H1 (cell line): Measurements from ENCODE around the gene CHTF18. TPM values are rescaled to one million over a fixed set of nuclear protein-coding genes. Genes with fewer than 3 reads are reported as not detected.

Experiments
- EP300 ChIP-seq, 2 experiments: IDR thresholded peaks; 1 replicate in 1 of 2; 2 replicates in 1 of 2; pipeline ENCODE4 v1.6.1; 2011 to 2012; ENCODE audit warnings: low read depth in 2 of 2, low read length in 2 of 2, mild to moderate bottlenecking in 2 of 2, borderline replicate concordance in 1 of 2, inconsistent platforms in 1 of 2, moderate library complexity in 1 of 2
- polyA plus RNA-seq, 7 experiments: library from polyadenylated mRNA; depleted of rRNA in 3 of 7; stranded (reverse) in 5 of 7; unstranded in 2 of 7; fragments of >200 nt in 5 of 7; fragments of 200-250 nt in 2 of 7; gene quantifications; 1 replicate in 5 of 7; 2 replicates in 1 of 7; 4 replicates in 1 of 7; pipeline versions ENCODE4 v1.2.1 to v1.2.3, GENCODE V29; 2011 to 2013; ENCODE audit warnings: missing spikeins in 2 of 7, mixed read lengths in 2 of 7
- total RNA-seq: library from RNA; stranded (reverse); fragmentation: NEBNext Ultra II Directional; extraction: Animal tissue kit (Norgen Biotek cat#: 25700); gene quantifications from 2 replicates; pipeline ENCODE4 v1.2.1, GENCODE V29; 2021
- TF ChIP-seq, protein P1 (sequence below): fragments of 300-600 bp; sonication (generic); IDR thresholded peaks from 2 replicates; pipeline ENCODE4 v1.7.1; 2012; ENCODE audit warnings: low read length, moderate library complexity, mild to moderate bottlenecking, inconsistent platforms; ENCODE audit not compliant: insufficient replicate concordance

CHTF18 gene
- total and polyA plus RNA-seq, 2 of the 8 experiments (the other 6 are each of a cell fraction or from before 2014, with no cell fraction given), result 75.3 to 104 TPM

DNA sequence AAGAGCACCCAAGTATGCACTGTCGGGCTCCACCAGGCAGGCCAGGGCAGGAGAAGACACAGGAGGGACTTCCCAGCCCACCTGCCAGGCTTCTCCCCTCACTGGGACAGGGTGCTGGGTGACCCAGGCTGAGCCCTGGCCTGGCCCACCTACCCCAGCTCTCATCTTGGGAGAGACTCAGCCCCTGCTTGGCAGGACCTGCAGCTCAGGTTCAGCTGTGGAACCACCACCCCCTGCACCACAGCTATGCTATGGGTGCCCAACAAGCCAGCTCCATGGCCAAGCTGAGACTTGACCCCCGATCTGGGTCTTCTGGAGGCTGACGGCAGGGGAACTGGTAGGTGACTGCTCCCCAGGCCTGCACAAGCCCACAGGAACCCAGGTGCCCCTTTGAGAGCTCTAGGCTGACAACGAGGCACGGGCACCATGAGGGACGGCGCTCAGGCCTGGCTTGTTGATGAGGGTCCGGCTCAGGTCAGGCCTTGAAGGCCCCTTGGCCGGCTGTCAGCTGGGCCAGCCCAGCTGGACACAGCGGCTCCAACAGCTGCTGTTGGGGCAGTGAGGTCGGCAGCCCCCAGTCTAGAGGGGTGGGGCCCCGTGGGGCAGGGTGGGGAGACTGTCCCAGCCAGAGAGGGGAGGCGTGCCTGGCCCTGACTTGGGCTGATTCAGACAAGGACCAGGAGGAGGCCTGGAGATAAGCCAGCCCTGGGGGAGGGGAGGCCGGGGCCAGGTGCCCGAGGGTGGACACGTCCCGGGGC is 4.8 kb upstream of the CHTF18 start (continued):
- TF ChIP-seq, protein P1, sequence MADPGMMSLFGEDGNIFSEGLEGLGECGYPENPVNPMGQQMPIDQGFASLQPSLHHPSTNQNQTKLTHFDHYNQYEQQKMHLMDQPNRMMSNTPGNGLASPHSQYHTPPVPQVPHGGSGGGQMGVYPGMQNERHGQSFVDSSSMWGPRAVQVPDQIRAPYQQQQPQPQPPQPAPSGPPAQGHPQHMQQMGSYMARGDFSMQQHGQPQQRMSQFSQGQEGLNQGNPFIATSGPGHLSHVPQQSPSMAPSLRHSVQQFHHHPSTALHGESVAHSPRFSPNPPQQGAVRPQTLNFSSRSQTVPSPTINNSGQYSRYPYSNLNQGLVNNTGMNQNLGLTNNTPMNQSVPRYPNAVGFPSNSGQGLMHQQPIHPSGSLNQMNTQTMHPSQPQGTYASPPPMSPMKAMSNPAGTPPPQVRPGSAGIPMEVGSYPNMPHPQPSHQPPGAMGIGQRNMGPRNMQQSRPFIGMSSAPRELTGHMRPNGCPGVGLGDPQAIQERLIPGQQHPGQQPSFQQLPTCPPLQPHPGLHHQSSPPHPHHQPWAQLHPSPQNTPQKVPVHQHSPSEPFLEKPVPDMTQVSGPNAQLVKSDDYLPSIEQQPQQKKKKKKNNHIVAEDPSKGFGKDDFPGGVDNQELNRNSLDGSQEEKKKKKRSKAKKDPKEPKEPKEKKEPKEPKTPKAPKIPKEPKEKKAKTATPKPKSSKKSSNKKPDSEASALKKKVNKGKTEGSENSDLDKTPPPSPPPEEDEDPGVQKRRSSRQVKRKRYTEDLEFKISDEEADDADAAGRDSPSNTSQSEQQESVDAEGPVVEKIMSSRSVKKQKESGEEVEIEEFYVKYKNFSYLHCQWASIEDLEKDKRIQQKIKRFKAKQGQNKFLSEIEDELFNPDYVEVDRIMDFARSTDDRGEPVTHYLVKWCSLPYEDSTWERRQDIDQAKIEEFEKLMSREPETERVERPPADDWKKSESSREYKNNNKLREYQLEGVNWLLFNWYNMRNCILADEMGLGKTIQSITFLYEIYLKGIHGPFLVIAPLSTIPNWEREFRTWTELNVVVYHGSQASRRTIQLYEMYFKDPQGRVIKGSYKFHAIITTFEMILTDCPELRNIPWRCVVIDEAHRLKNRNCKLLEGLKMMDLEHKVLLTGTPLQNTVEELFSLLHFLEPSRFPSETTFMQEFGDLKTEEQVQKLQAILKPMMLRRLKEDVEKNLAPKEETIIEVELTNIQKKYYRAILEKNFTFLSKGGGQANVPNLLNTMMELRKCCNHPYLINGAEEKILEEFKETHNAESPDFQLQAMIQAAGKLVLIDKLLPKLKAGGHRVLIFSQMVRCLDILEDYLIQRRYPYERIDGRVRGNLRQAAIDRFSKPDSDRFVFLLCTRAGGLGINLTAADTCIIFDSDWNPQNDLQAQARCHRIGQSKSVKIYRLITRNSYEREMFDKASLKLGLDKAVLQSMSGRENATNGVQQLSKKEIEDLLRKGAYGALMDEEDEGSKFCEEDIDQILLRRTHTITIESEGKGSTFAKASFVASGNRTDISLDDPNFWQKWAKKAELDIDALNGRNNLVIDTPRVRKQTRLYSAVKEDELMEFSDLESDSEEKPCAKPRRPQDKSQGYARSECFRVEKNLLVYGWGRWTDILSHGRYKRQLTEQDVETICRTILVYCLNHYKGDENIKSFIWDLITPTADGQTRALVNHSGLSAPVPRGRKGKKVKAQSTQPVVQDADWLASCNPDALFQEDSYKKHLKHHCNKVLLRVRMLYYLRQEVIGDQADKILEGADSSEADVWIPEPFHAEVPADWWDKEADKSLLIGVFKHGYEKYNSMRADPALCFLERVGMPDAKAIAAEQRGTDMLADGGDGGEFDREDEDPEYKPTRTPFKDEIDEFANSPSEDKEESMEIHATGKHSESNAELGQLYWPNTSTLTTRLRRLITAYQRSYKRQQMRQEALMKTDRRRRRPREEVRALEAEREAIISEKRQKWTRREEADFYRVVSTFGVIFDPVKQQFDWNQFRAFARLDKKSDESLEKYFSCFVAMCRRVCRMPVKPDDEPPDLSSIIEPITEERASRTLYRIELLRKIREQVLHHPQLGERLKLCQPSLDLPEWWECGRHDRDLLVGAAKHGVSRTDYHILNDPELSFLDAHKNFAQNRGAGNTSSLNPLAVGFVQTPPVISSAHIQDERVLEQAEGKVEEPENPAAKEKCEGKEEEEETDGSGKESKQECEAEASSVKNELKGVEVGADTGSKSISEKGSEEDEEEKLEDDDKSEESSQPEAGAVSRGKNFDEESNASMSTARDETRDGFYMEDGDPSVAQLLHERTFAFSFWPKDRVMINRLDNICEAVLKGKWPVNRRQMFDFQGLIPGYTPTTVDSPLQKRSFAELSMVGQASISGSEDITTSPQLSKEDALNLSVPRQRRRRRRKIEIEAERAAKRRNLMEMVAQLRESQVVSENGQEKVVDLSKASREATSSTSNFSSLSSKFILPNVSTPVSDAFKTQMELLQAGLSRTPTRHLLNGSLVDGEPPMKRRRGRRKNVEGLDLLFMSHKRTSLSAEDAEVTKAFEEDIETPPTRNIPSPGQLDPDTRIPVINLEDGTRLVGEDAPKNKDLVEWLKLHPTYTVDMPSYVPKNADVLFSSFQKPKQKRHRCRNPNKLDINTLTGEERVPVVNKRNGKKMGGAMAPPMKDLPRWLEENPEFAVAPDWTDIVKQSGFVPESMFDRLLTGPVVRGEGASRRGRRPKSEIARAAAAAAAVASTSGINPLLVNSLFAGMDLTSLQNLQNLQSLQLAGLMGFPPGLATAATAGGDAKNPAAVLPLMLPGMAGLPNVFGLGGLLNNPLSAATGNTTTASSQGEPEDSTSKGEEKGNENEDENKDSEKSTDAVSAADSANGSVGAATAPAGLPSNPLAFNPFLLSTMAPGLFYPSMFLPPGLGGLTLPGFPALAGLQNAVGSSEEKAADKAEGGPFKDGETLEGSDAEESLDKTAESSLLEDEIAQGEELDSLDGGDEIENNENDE, result no peak
- no peak for TF ChIP-seq EP300 (IDR thresholded peaks at IDR 0.05; ENCODE audit: borderline replicate concordance in 1 of 2, low read depth in 2 of 2, low read length in 2 of 2)
